ENCODE measurements around the gene GMPR2.
A peak's percentile ranks its signal among the peaks of the same experiment; 100 is the strongest.
"Not testable (repeated sequence)": the region's sequence is repeated elsewhere in the genome, so short reads cannot be mapped to it uniquely, and the experiment has no call there.

GMPR2 gene

GRCh38 chr14:24196071-24197055 lies 36.4 kb upstream of the GMPR2 start:
- peak overlapping the region; percentile 64 for H4K8ac ChIP-seq (ENCODE audit: low read length)
- peak overlapping the region; percentile 29 for H2AK5ac ChIP-seq (ENCODE audit: low read length, severe bottlenecking)
- H4K91ac ChIP-seq (ENCODE audit: low read length): peak overlapping the region; percentile 44
- peak overlapping the region in 1 of 2 experiments; percentile 72 for H3K14ac ChIP-seq (ENCODE audit: low read length in 2 of 2)
- no peak overlapping the region for H2BK12ac ChIP-seq (ENCODE audit: low read length in 2 of 2)
- WGBS: 31% methylated on average over 26 of the region's 33 CpGs
- no peak overlapping the region for H3K23ac ChIP-seq (ENCODE audit: low read length in 2 of 2)
- DNase-seq: peak; percentile 46
- peaks cover 29% of the 10 kb centered on the region for H3K79me1 ChIP-seq (replicated peaks; ENCODE audit: low read length, poor library complexity, severe bottlenecking)
- H2BK120ac ChIP-seq (ENCODE audit: low read depth, low read length): no peak overlapping the region
- peak overlapping the region; percentile 68 for H3K4me2 ChIP-seq (ENCODE audit: low read length, poor library complexity, severe bottlenecking)
- H3K27me3 ChIP-seq (ENCODE audit: control insufficient read depth in 1 of 2, insufficient read depth in 1 of 2, low read length in 2 of 2): no peaks in the 10 kb centered on the region
- H3K9me3 ChIP-seq (ENCODE audit: control insufficient read depth, low read length): no peaks in the 10 kb centered on the region
- peak overlapping the region; percentile 83 for H2AFZ ChIP-seq (ENCODE audit: low read depth, low read length)
- peak overlapping the region; percentile 19 for H2BK15ac ChIP-seq (ENCODE audit: low read depth, poor library complexity, severe bottlenecking)
- H3K4me3 ChIP-seq (ENCODE audit: insufficient read depth in 1 of 2, low read depth in 1 of 2, low read length in 2 of 2): peak overlapping the region; percentile 82 to 94
- peak overlapping the region in 1 of 2 experiments; percentile 41 for H3K18ac ChIP-seq (ENCODE audit: low read depth in 1 of 2, low read length in 2 of 2)
- H3K36me3 ChIP-seq (ENCODE audit: control insufficient read depth in 1 of 2, insufficient read depth in 2 of 2, low read depth in 1 of 2, low read length in 2 of 2): peaks cover 20 to 34% of the 10 kb centered on the region in 2 experiments
- no peak overlapping the region for H2BK5ac ChIP-seq (ENCODE audit: low read depth, low read length, poor library complexity, severe bottlenecking)
- H3K4me1 ChIP-seq (ENCODE audit: control insufficient read depth, insufficient read depth, low read depth, low read length): peaks cover 9% of the 10 kb centered on the region
- H3K9ac ChIP-seq (ENCODE audit: low read length): peak overlapping the region; percentile 100
- peak overlapping the region; percentile 14 to 79 for H3K4ac ChIP-seq (ENCODE audit: low read depth in 1 of 2, low read length in 2 of 2)
- H3K27ac ChIP-seq (ENCODE audit: low read length, poor library complexity, severe bottlenecking): peak overlapping the region; percentile 82

GRCh38 chr14:24197056-24197450 lies 35.7 kb upstream of the GMPR2 start:
- Histone ChIP-seq H4K8ac (ENCODE audit: low read length) (no peak overlapping the region), H3K18ac (ENCODE audit: low read depth in 1 of 2, low read length in 2 of 2) (no peak overlapping the region), H2BK12ac (ENCODE audit: low read length in 2 of 2) (no peak overlapping the region), H2BK120ac (ENCODE audit: low read depth, low read length) (no peak overlapping the region), H3K79me1 (replicated peaks; ENCODE audit: low read length, poor library complexity, severe bottlenecking) (peaks cover 31% of the 10 kb centered on the region), H3K14ac (ENCODE audit: low read length in 2 of 2) (no peak overlapping the region), H4K91ac (ENCODE audit: low read length) (no peak overlapping the region), H2AFZ (ENCODE audit: low read depth, low read length) (no peak overlapping the region), H2BK5ac (ENCODE audit: low read depth, low read length, poor library complexity, severe bottlenecking) (no peak overlapping the region), H3K27ac (ENCODE audit: low read length, poor library complexity, severe bottlenecking) (no peak overlapping the region), H3K36me3 (ENCODE audit: control insufficient read depth in 1 of 2, insufficient read depth in 2 of 2, low read depth in 1 of 2, low read length in 2 of 2) (peaks cover 20 to 31% of the 10 kb centered on the region in 2 experiments), H2BK15ac (ENCODE audit: low read depth, poor library complexity, severe bottlenecking) (no peak overlapping the region), H3K27me3 (ENCODE audit: control insufficient read depth in 1 of 2, insufficient read depth in 1 of 2, low read length in 2 of 2) (no peaks in the 10 kb centered on the region), H3K4me3 (ENCODE audit: insufficient read depth in 1 of 2, low read depth in 1 of 2, low read length in 2 of 2) (peak overlapping the region in 1 of 2 experiments; percentile 3), H3K9ac (ENCODE audit: low read length) (no peak overlapping the region), H3K4me1 (ENCODE audit: control insufficient read depth, insufficient read depth, low read depth, low read length) (peaks cover 9% of the 10 kb centered on the region), H2AK5ac (ENCODE audit: low read length, severe bottlenecking) (no peak overlapping the region), H3K9me3 (ENCODE audit: control insufficient read depth, low read length) (peaks cover 3% of the 10 kb centered on the region), H3K4ac (ENCODE audit: low read depth in 1 of 2, low read length in 2 of 2) (no peak overlapping the region), H3K23ac (ENCODE audit: low read length in 2 of 2) (no peak overlapping the region), H3K4me2 (ENCODE audit: low read length, poor library complexity, severe bottlenecking) (peak overlapping the region; percentile 39)
- DNase-seq: no peak
- 90% methylated on average over 1 of the region's 2 CpGs for WGBS

- peaks cover 3% of the 10 kb centered on the region for H3K9me3 ChIP-seq (ENCODE audit: control insufficient read depth, low read length)
- H2BK12ac ChIP-seq (ENCODE audit: low read length in 2 of 2): no peak overlapping the region
- DNase-seq: no peak
- no peaks in the 10 kb centered on the region for H3K27me3 ChIP-seq (ENCODE audit: control insufficient read depth in 1 of 2, insufficient read depth in 1 of 2, low read length in 2 of 2)
- H2BK120ac ChIP-seq (ENCODE audit: low read depth, low read length): no peak overlapping the region
- peaks cover 21% of the 10 kb centered on the region for H3K79me1 ChIP-seq (replicated peaks; ENCODE audit: low read length, poor library complexity, severe bottlenecking)
- H4K91ac ChIP-seq (ENCODE audit: low read length): no peak overlapping the region
- H3K27ac ChIP-seq (ENCODE audit: low read length, poor library complexity, severe bottlenecking): no peak overlapping the region
- no peak overlapping the region for H3K14ac ChIP-seq (ENCODE audit: low read length in 2 of 2)
- H3K4ac ChIP-seq (ENCODE audit: low read depth in 1 of 2, low read length in 2 of 2): no peak overlapping the region
- no peak overlapping the region for H3K18ac ChIP-seq (ENCODE audit: low read depth in 1 of 2, low read length in 2 of 2)
- no peak overlapping the region for H3K9ac ChIP-seq (ENCODE audit: low read length)
- no peak overlapping the region for H2AK5ac ChIP-seq (ENCODE audit: low read length, severe bottlenecking)
- peaks cover 9% of the 10 kb centered on the region for H3K4me1 ChIP-seq (ENCODE audit: control insufficient read depth, insufficient read depth, low read depth, low read length)
- H2BK5ac ChIP-seq (ENCODE audit: low read depth, low read length, poor library complexity, severe bottlenecking): no peak overlapping the region
- peaks cover 9 to 28% of the 10 kb centered on the region in 2 experiments for H3K36me3 ChIP-seq (ENCODE audit: control insufficient read depth in 1 of 2, insufficient read depth in 2 of 2, low read depth in 1 of 2, low read length in 2 of 2)
- H3K23ac ChIP-seq (ENCODE audit: low read length in 2 of 2): no peak overlapping the region
- peak overlapping the region; percentile 22 for H3K4me2 ChIP-seq (ENCODE audit: low read length, poor library complexity, severe bottlenecking)
- no peak overlapping the region for H2BK15ac ChIP-seq (ENCODE audit: low read depth, poor library complexity, severe bottlenecking)
- over 99% methylated on average over 6 of the region's 7 CpGs for WGBS
- no peak overlapping the region for H3K4me3 ChIP-seq (ENCODE audit: insufficient read depth in 1 of 2, low read depth in 1 of 2, low read length in 2 of 2)
- no peak overlapping the region for H4K8ac ChIP-seq (ENCODE audit: low read length)
- H2AFZ ChIP-seq (ENCODE audit: low read depth, low read length): no peak overlapping the region
Measured at GRCh38 chr14:24198814-24199524, 33.8 kb upstream of the GMPR2 start.

GRCh38 chr14:24202538-24202937 lies 30.2 kb upstream of the GMPR2 start:
- not testable (repeated sequence) for H3K9me3 ChIP-seq (ENCODE audit: control insufficient read depth, low read length); H4K8ac ChIP-seq (ENCODE audit: low read length); H3K27me3 ChIP-seq (ENCODE audit: control insufficient read depth in 1 of 2, insufficient read depth in 1 of 2, low read length in 2 of 2); H2AK5ac ChIP-seq (ENCODE audit: low read length, severe bottlenecking); H4K91ac ChIP-seq (ENCODE audit: low read length); H3K4me3 ChIP-seq (ENCODE audit: insufficient read depth in 1 of 2, low read depth in 1 of 2, low read length in 2 of 2); H3K27ac ChIP-seq (ENCODE audit: low read length, poor library complexity, severe bottlenecking); H3K4me2 ChIP-seq (ENCODE audit: low read length, poor library complexity, severe bottlenecking); H3K4ac ChIP-seq (ENCODE audit: low read depth in 1 of 2, low read length in 2 of 2); H2AFZ ChIP-seq (ENCODE audit: low read depth, low read length); H2BK15ac ChIP-seq (ENCODE audit: low read depth, poor library complexity, severe bottlenecking); H3K9ac ChIP-seq (ENCODE audit: low read length); DNase-seq; H2BK5ac ChIP-seq (ENCODE audit: low read depth, low read length, poor library complexity, severe bottlenecking); H3K23ac ChIP-seq (ENCODE audit: low read length in 2 of 2); H2BK12ac ChIP-seq (ENCODE audit: low read length in 2 of 2); H3K14ac ChIP-seq (ENCODE audit: low read length in 2 of 2); H3K4me1 ChIP-seq (ENCODE audit: control insufficient read depth, insufficient read depth, low read depth, low read length); H2BK120ac ChIP-seq (ENCODE audit: low read depth, low read length); H3K18ac ChIP-seq (ENCODE audit: low read depth in 1 of 2, low read length in 2 of 2)
- H3K36me3 ChIP-seq (ENCODE audit: control insufficient read depth in 1 of 2, insufficient read depth in 2 of 2, low read depth in 1 of 2, low read length in 2 of 2): peaks cover 31 to 58% of the 10 kb centered on the region in 2 experiments
- peaks cover 28% of the 10 kb centered on the region for H3K79me1 ChIP-seq (replicated peaks; ENCODE audit: low read length, poor library complexity, severe bottlenecking)
- WGBS: 92% methylated on average over 8 of the region's 8 CpGs

Data from mesenchymal stem cell (in vitro differentiated cells and primary cell).